H9 (cell line): Measurements from ENCODE around the gene GFI1B. TPM values are rescaled to one million over a fixed set of nuclear protein-coding genes. Genes with fewer than 3 reads are reported as not detected.
A peak's percentile ranks its signal among the peaks of the same experiment; 100 is the strongest.

Source experiments
- DNase-seq: peaks from one replicate; pipeline ENCODE4 v3.0.0-alpha.2; 2017
- H2AFZ ChIP-seq: one replicate; pipeline ENCODE4 v1.6.1; 2013; ENCODE audit warnings: mild to moderate bottlenecking, low read length, control low read depth, moderate library complexity
- H2AK5ac ChIP-seq: 2 replicates; pipeline ENCODE4 v1.6.1; 2013; ENCODE audit warnings: low read length, control low read depth, mixed read lengths; ENCODE audit not compliant: insufficient read length
- H2BK120ac ChIP-seq: one replicate; pipeline ENCODE4 v1.6.1; 2013; ENCODE audit warnings: low read depth, mild to moderate bottlenecking, low read length, control low read depth, inconsistent platforms; ENCODE audit not compliant: poor library complexity, severe bottlenecking
- H2BK12ac ChIP-seq: 2 replicates; pipeline ENCODE4 v1.6.1; 2013; ENCODE audit warnings: low read length, control low read depth, mixed read lengths, low read depth; ENCODE audit not compliant: insufficient read length
- H2BK15ac ChIP-seq: 2 replicates; pipeline ENCODE4 v1.6.1; 2013; ENCODE audit warnings: low read depth, low read length, control low read depth
- H2BK20ac ChIP-seq: one replicate; pipeline ENCODE4 v1.6.1; 2013; ENCODE audit warnings: low read depth, mild to moderate bottlenecking, low read length, control low read depth, inconsistent platforms; ENCODE audit not compliant: poor library complexity, severe bottlenecking
- H2BK5ac ChIP-seq: 2 replicates; pipeline ENCODE4 v1.6.1; 2013; ENCODE audit warnings: low read length, control low read depth, mixed read lengths; ENCODE audit not compliant: insufficient read length
- H3K14ac ChIP-seq: 2 replicates; pipeline ENCODE4 v1.6.1; 2013; ENCODE audit warnings: low read length, control low read depth; ENCODE audit not compliant: insufficient read depth
- H3K18ac ChIP-seq: 2 replicates; pipeline ENCODE4 v1.6.1; 2013; ENCODE audit warnings: low read depth, mild to moderate bottlenecking, mixed read lengths, low read length, control low read depth; ENCODE audit not compliant: insufficient read length
- H3K23ac ChIP-seq: 2 replicates; pipeline ENCODE4 v1.6.1; 2013; ENCODE audit warnings: low read length, control low read depth, mixed read lengths, low read depth; ENCODE audit not compliant: insufficient read length
- H3K23me2 ChIP-seq: 2 replicates; pipeline ENCODE4 v1.6.1; 2013; ENCODE audit warnings: low read depth, mild to moderate bottlenecking, mixed read lengths, low read length, control low read depth; ENCODE audit not compliant: insufficient read length, poor library complexity, severe bottlenecking
- H3K27ac ChIP-seq: 2 replicates; pipeline ENCODE4 v1.5.1; 2013; ENCODE audit warnings: low read length, control low read depth, mixed read lengths, low read depth; ENCODE audit not compliant: insufficient read length
- H3K27me3 ChIP-seq: 2 replicates; pipeline ENCODE4 v1.6.1; 2013; ENCODE audit warnings: low read length, control low read depth, inconsistent platforms; ENCODE audit not compliant: insufficient read depth
- H3K4ac ChIP-seq: 2 replicates; pipeline ENCODE4 v1.6.1; 2013; ENCODE audit warnings: low read depth, mild to moderate bottlenecking, control low read depth, inconsistent platforms, low read length, moderate library complexity
- H3K4me1 ChIP-seq: 2 replicates; pipeline ENCODE4 v1.6.1; 2013; ENCODE audit warnings: low read length, control low read depth, inconsistent platforms; ENCODE audit not compliant: insufficient read depth
- H3K4me2 ChIP-seq: 2 replicates; pipeline ENCODE4 v1.6.1; 2013; ENCODE audit warnings: low read length, control low read depth, mixed read lengths; ENCODE audit not compliant: insufficient read length, insufficient read depth
- H3K56ac ChIP-seq: 2 replicates; pipeline ENCODE4 v1.6.1; 2013; ENCODE audit warnings: low read depth, mild to moderate bottlenecking, mixed read lengths, low read length, control low read depth; ENCODE audit not compliant: insufficient read length
- H3K79me1 ChIP-seq: 2 replicates; pipeline ENCODE4 v1.6.1; 2013; ENCODE audit warnings: low read depth, mild to moderate bottlenecking, moderate library complexity, low read length, control low read depth, inconsistent platforms; ENCODE audit not compliant: insufficient read depth, poor library complexity, severe bottlenecking
- H3K79me2 ChIP-seq: 2 replicates; pipeline ENCODE4 v1.6.1; 2013; ENCODE audit warnings: low read length, control low read depth, inconsistent platforms; ENCODE audit not compliant: insufficient read depth
- H3K9ac ChIP-seq: 2 replicates; pipeline ENCODE4 v1.6.1; 2013; ENCODE audit warnings: low read length, control low read depth, mixed read lengths; ENCODE audit not compliant: insufficient read length; ENCODE audit errors: extremely low read depth
- H3K9me3 ChIP-seq: one replicate; pipeline ENCODE4 v1.6.1; 2013; ENCODE audit warnings: low read depth, low read length, inconsistent platforms; ENCODE audit not compliant: control insufficient read depth
- H3T11ph ChIP-seq: one replicate; pipeline ENCODE4 v1.6.1; 2013; ENCODE audit warnings: mild to moderate bottlenecking, low read length, control low read depth, inconsistent platforms
- H4K20me1 ChIP-seq: one replicate; pipeline ENCODE4 v1.6.1; 2013; ENCODE audit not compliant: control insufficient read depth, insufficient read length, insufficient read depth
- H4K5ac ChIP-seq: 2 replicates; pipeline ENCODE4 v1.6.1; 2013; ENCODE audit warnings: low read depth, mild to moderate bottlenecking, mixed read lengths, low read length, control low read depth; ENCODE audit not compliant: insufficient read length
- H4K8ac ChIP-seq: replicated peaks from 2 replicates; pipeline ENCODE4 v1.6.1; 2013; ENCODE audit warnings: low read length, control low read depth, mixed read lengths, low read depth; ENCODE audit not compliant: insufficient read length
- H4K91ac ChIP-seq: 2 replicates; pipeline ENCODE4 v1.6.1; 2013; ENCODE audit warnings: low read depth, mild to moderate bottlenecking, moderate library complexity, mixed read lengths, low read length, control low read depth; ENCODE audit not compliant: insufficient read length
- H3K27ac Mint-ChIP-seq, 3 experiments: 2 replicates in 2 of 3; 3 replicates in 1 of 3; pipeline ENCODE4 v1.8.0; 2020 to 2021; ENCODE audit warnings: mixed read lengths in 3 of 3, mild to moderate bottlenecking in 1 of 3, moderate library complexity in 1 of 3
- H3K27me3 Mint-ChIP-seq: 2 replicates; pipeline ENCODE4 v1.8.0; 2021; ENCODE audit warnings: low read depth, mild to moderate bottlenecking, moderate library complexity, mixed read lengths
- H3K36me3 Mint-ChIP-seq, 3 experiments: 2 replicates in 2 of 3; 3 replicates in 1 of 3; pipeline ENCODE4 v1.8.0; 2020 to 2021; ENCODE audit warnings: low read depth in 3 of 3, mixed read lengths in 3 of 3; ENCODE audit not compliant: insufficient read depth in 1 of 3
- H3K4me1 Mint-ChIP-seq, 2 experiments: 2 replicates each; pipeline ENCODE4 v1.8.0; 2020; ENCODE audit warnings: mixed read lengths in 2 of 2
- H3K4me3 Mint-ChIP-seq, 2 experiments: 2 replicates in 1 of 2; 3 replicates in 1 of 2; pipeline ENCODE4 v1.8.0; 2020 to 2021; ENCODE audit warnings: mild to moderate bottlenecking in 2 of 2, mixed read lengths in 2 of 2, moderate library complexity in 1 of 2
- H3K9me3 Mint-ChIP-seq, 2 experiments: 2 replicates in 1 of 2; 3 replicates in 1 of 2; pipeline ENCODE4 v1.8.0; 2020; ENCODE audit warnings: mild to moderate bottlenecking in 2 of 2, mixed read lengths in 2 of 2, moderate library complexity in 1 of 2
- WGBS: extraction: QIAGEN DNeasy Blood & Tissue Kit; methylation state at CpG from one replicate; pipeline ENCODE4 v1.1.7; 2013; ENCODE audit warnings: missing lambda C conversion rate, low lambda C conversion rate, mixed read lengths; ENCODE audit not compliant: insufficient read length; ENCODE audit errors: extremely low coverage; 5-methylcytosine and 5-hydroxymethylcytosine counted together
- total RNA-seq: library from RNA; stranded (reverse); gene quantifications from 2 replicates; pipeline ENCODE4 v1.2.1, GENCODE V29; 2021
- TF ChIP-seq, protein P1 (sequence below): fragments of 200-600 bp; sonication (generic); conservative IDR thresholded peaks from 3 replicates; pipeline ENCODE4 v1.8.0; 2021; ENCODE audit warnings: antibody characterized with exemption, mild to moderate bottlenecking

GFI1B gene
- total RNA-seq, 1 experiment from 2014 or later: not detected

DNA sequence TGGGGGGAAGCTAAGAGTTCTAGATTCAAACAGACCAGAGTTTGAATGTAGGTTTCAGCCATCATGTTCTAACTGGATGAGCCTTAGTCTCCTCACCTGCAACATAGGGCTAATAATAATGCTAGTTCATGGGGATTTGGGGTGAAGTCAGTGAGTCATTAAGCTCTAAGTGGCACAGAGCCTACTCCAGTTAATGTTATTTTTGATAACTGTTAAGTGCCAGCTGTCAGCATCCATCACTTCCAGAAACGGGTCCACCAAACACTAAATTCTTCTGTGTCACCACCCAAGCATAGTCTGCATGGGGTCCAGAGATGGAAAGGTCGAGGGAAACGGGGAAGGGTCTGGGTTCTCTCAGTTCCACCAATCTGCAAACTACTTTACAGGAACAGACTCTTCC lies 32.3 kb upstream of the GFI1B start:
- H3K9me3 ChIP-seq: no peaks in the 10 kb centered on the region
- no peak for DNase-seq
- peak overlapping the region in 1 of 3 experiments; percentile 78; a peak in 1 of 7 replicates for H3K27ac Mint-ChIP-seq
- no peak overlapping the region for H3K56ac ChIP-seq
- TF ChIP-seq, protein P1, sequence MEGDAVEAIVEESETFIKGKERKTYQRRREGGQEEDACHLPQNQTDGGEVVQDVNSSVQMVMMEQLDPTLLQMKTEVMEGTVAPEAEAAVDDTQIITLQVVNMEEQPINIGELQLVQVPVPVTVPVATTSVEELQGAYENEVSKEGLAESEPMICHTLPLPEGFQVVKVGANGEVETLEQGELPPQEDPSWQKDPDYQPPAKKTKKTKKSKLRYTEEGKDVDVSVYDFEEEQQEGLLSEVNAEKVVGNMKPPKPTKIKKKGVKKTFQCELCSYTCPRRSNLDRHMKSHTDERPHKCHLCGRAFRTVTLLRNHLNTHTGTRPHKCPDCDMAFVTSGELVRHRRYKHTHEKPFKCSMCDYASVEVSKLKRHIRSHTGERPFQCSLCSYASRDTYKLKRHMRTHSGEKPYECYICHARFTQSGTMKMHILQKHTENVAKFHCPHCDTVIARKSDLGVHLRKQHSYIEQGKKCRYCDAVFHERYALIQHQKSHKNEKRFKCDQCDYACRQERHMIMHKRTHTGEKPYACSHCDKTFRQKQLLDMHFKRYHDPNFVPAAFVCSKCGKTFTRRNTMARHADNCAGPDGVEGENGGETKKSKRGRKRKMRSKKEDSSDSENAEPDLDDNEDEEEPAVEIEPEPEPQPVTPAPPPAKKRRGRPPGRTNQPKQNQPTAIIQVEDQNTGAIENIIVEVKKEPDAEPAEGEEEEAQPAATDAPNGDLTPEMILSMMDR: no peak
- no peak overlapping the region for H3K23ac ChIP-seq
- H3K9ac ChIP-seq: no peak overlapping the region
- WGBS: no CpG with 5 or more reads among the region's 3 CpGs
- no peak overlapping the region for H4K91ac ChIP-seq
- no peak overlapping the region for H2BK5ac ChIP-seq
- no peak overlapping the region for H3K27ac ChIP-seq
- H2BK120ac ChIP-seq: no peak overlapping the region
- H3K79me1 ChIP-seq: no peaks in the 10 kb centered on the region
- no peak overlapping the region for H4K8ac ChIP-seq
- H3K27me3 Mint-ChIP-seq: no peaks in the 10 kb centered on the region
- H3K18ac ChIP-seq: no peak overlapping the region
- H2BK20ac ChIP-seq: no peak overlapping the region
- no peak overlapping the region for H4K5ac ChIP-seq
- H3K4ac ChIP-seq: no peak overlapping the region
- H3K4me2 ChIP-seq: no peak overlapping the region
- H2AK5ac ChIP-seq: no peak overlapping the region
- H3K4me3 Mint-ChIP-seq: no peak overlapping the region
- H2AFZ ChIP-seq: no peak overlapping the region
- no peaks in the 10 kb centered on the region for H4K20me1 ChIP-seq
- H3K4me1 ChIP-seq: peaks cover 8% of the 10 kb centered on the region; the same call in 1 of the 2 replicates
- peaks cover 11% of the 10 kb centered on the region; the same call in 1 of the 2 replicates for H3K79me2 ChIP-seq
- H3K36me3 Mint-ChIP-seq: no peaks in the 10 kb centered on the region; a peak in 1 of 7 replicates
- no peaks in the 10 kb centered on the region for H3K27me3 ChIP-seq
- H3T11ph ChIP-seq: no peak overlapping the region
- H3K14ac ChIP-seq: no peak overlapping the region
- H3K23me2 ChIP-seq: peaks cover 4% of the 10 kb centered on the region
- H3K4me1 Mint-ChIP-seq: peaks cover 28 to 53% of the 10 kb centered on the region in 2 experiments
- H3K9me3 Mint-ChIP-seq: peaks cover 0 to 2% of the 10 kb centered on the region in 2 experiments; a peak in 1 of 5 replicates
- H2BK12ac ChIP-seq: no peak overlapping the region
- H2BK15ac ChIP-seq: no peak overlapping the region
